ENCODE measurements around the gene STIMATE.

Gene STIMATE

DNA sequence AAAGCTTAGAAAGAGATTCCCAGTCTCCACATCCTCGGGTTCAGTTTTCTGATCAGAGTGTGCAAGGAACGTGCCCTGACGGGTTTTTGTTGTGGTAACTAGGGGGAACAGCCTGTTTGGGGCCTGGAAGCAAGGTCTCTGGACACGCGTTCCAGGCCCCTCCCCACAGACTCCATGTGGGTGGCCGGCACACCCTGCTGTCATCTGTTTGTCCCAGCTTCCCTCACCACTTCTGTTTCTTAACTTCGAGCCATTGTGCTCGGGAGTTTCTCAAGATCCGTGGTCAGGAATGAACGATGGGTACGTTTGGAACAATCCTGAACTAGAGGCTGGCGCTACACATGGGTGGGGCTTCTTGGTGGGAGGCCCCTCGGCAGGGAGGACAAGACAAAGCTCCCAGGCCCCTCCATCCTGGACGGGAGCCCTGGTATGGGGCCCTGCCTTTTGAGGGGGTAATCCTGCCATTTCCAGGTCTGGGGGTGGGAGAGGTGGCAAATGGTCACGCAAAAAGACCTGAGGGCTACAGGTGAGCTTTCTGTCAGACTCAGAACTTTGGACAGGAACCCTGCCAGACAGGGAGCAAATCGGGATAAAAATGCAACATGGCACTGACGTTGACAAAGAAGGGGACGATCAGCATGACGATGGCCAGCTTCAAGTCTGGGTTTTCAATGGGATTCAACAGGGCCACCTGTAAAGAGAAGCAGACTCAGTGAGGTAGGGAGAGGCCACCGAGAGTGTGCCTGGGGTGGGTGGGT, 54.1 kb downstream of the STIMATE start:
- TF ChIP-seq SUZ12 (IDR thresholded peaks at IDR 0.05; ENCODE audit: extremely low read depth, insufficient read depth, insufficient read length) (no peak), ZNF274 (IDR thresholded peaks at IDR 0.05; ENCODE audit: low read depth, low read length) (no peak), YY1 (IDR thresholded peaks at IDR 0.05; ENCODE audit: insufficient read depth, insufficient read length) (no peak)
- no peaks in the 10 kb centered on the region for H3K27me3 ChIP-seq (ENCODE audit: insufficient read depth, insufficient read length)
- peaks cover 6% of the 10 kb centered on the region for H3K4me1 ChIP-seq (ENCODE audit: insufficient read depth, insufficient read length)
- H3K9ac ChIP-seq (ENCODE audit: insufficient read length, low read depth), result no peak overlapping the region
- peaks cover 33% of the 10 kb centered on the region for H3K36me3 ChIP-seq (ENCODE audit: insufficient read depth, insufficient read length, low read length)
- no peaks in the 10 kb centered on the region for H3K9me3 ChIP-seq (ENCODE audit: insufficient read depth, low read length)
- H3K4me3 ChIP-seq (ENCODE audit: insufficient read length, low read depth), result no peak overlapping the region
- DNase-seq (ENCODE audit: low read depth, low spot score), result no peak

DNA sequence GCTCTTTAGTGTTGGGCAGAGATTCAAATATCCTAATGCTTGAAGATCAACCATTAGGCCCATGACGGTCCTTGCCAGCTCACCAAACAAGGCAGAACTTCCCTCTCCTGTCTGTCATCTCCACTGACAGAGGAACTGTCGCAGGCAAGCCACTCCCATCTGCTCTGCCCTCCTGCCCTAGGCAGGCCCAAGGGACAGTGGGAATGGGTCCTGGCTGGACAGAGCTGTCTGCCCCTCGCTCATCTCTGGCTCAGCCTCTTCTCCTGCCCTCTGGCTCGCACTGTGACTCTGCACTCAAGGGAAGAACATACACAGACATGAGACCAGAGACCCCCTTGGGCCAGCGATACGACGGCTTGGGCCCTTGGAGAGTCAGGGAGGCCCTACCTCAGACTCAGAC, 54.9 kb downstream of the STIMATE start:
- Histone ChIP-seq H3K36me3 (ENCODE audit: insufficient read depth, insufficient read length, low read length) (peaks cover 25% of the 10 kb centered on the region), H3K9ac (ENCODE audit: insufficient read length, low read depth) (no peak overlapping the region), H3K4me1 (ENCODE audit: insufficient read depth, insufficient read length) (peaks cover 6% of the 10 kb centered on the region), H3K9me3 (ENCODE audit: insufficient read depth, low read length) (no peaks in the 10 kb centered on the region), H3K27me3 (ENCODE audit: insufficient read depth, insufficient read length) (no peaks in the 10 kb centered on the region), H3K4me3 (ENCODE audit: insufficient read length, low read depth) (no peak overlapping the region)
- TF ChIP-seq SUZ12 (IDR thresholded peaks at IDR 0.05; ENCODE audit: extremely low read depth, insufficient read depth, insufficient read length), result no peak
- TF ChIP-seq ZNF274 (IDR thresholded peaks at IDR 0.05; ENCODE audit: low read depth, low read length), result no peak
- no peak for TF ChIP-seq YY1 (IDR thresholded peaks at IDR 0.05; ENCODE audit: insufficient read depth, insufficient read length)
- DNase-seq (ENCODE audit: low read depth, low spot score), result no peak

DNA sequence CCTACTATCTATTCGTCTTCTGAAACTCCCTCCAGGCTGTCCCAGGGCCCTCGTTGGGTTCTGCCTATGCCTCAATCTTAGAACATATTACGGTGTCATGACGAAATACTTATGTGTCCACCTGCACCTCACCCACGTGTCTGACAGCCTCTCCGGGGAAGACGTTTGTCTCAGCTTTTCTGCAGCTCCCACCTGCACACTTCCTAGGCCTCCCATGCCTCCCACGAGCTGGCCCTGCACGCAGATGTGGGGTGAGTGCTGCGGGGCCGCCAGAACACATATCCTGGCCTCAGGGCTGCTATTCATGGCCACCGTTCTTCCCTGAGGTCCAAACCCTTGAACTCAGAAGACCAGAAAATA, 55.4 kb downstream of the STIMATE start:
- Histone ChIP-seq H3K9ac (ENCODE audit: insufficient read length, low read depth) (no peak overlapping the region), H3K27me3 (ENCODE audit: insufficient read depth, insufficient read length) (no peaks in the 10 kb centered on the region), H3K9me3 (ENCODE audit: insufficient read depth, low read length) (no peaks in the 10 kb centered on the region), H3K36me3 (ENCODE audit: insufficient read depth, insufficient read length, low read length) (peaks cover 20% of the 10 kb centered on the region), H3K4me1 (ENCODE audit: insufficient read depth, insufficient read length) (peaks cover 6% of the 10 kb centered on the region), H3K4me3 (ENCODE audit: insufficient read length, low read depth) (no peak overlapping the region)
- no peak for DNase-seq (ENCODE audit: low read depth, low spot score)
- TF ChIP-seq YY1 (IDR thresholded peaks at IDR 0.05; ENCODE audit: insufficient read depth, insufficient read length) (no peak), SUZ12 (IDR thresholded peaks at IDR 0.05; ENCODE audit: extremely low read depth, insufficient read depth, insufficient read length) (no peak)

DNA sequence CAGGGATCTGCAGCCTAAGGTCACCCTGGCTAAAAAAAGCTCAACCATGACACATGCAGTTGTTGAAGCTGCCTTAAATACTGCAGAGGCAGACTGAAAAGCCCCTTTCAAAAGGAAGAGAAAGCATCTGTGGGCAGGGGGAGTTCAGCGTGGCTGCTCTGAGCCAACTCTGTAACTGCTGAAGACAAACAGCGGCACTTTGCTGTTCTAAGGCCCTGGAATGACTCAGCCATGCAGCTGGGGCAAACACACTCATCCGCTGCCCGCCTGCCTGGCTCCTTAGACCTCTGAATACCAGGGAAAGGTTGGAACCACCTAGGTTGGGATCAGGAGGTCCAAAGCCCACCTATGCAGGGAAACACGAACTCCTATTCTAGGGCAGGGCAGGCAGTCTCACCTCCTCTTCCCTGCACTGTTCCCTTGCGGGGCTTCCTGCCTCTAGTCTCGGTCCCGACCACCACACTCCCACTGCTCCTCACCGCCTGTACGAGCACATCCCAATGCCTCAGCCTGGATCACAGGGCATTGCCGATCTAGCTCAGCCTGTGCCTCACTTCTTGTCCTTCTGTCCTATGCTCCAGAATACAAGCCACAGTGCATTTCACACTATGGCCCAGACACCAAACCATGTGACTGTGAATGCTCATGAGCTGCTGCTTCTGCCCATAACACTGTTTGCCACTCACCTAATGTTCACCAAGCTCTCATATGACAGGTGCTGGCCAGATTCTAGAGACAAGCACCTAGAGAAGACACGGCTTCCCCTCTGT, 56.0 kb downstream of the STIMATE start:
- H3K4me1 ChIP-seq (ENCODE audit: insufficient read depth, insufficient read length), result peaks cover 6% of the 10 kb centered on the region
- no peaks in the 10 kb centered on the region for H3K27me3 ChIP-seq (ENCODE audit: insufficient read depth, insufficient read length)
- H3K36me3 ChIP-seq (ENCODE audit: insufficient read depth, insufficient read length, low read length), result peaks cover 21% of the 10 kb centered on the region
- no peak overlapping the region for H3K9ac ChIP-seq (ENCODE audit: insufficient read length, low read depth)
- H3K9me3 ChIP-seq (ENCODE audit: insufficient read depth, low read length), result no peaks in the 10 kb centered on the region
- no peak overlapping the region for H3K4me3 ChIP-seq (ENCODE audit: insufficient read length, low read depth)
- TF ChIP-seq SUZ12 (IDR thresholded peaks at IDR 0.05; ENCODE audit: extremely low read depth, insufficient read depth, insufficient read length), result no peak
- TF ChIP-seq ZNF274 (IDR thresholded peaks at IDR 0.05; ENCODE audit: low read depth, low read length), result no peak
- no peak for TF ChIP-seq YY1 (IDR thresholded peaks at IDR 0.05; ENCODE audit: insufficient read depth, insufficient read length)
- no peak for DNase-seq (ENCODE audit: low read depth, low spot score)

GRCh38 chr3:52839892-52840545, 57.3 kb downstream of the STIMATE start:
- Histone ChIP-seq H3K9me3 (ENCODE audit: insufficient read depth, low read length) (no peaks in the 10 kb centered on the region), H3K27me3 (ENCODE audit: insufficient read depth, insufficient read length) (no peaks in the 10 kb centered on the region), H3K4me1 (ENCODE audit: insufficient read depth, insufficient read length) (peaks cover 13% of the 10 kb centered on the region), H3K4me3 (ENCODE audit: insufficient read length, low read depth) (no peak overlapping the region), H3K36me3 (ENCODE audit: insufficient read depth, insufficient read length, low read length) (peaks cover 26% of the 10 kb centered on the region), H3K9ac (ENCODE audit: insufficient read length, low read depth) (no peak overlapping the region)
- no peak for DNase-seq (ENCODE audit: low read depth, low spot score)
- TF ChIP-seq ZNF274 (IDR thresholded peaks at IDR 0.05; ENCODE audit: low read depth, low read length) (no peak), YY1 (IDR thresholded peaks at IDR 0.05; ENCODE audit: insufficient read depth, insufficient read length) (no peak), SUZ12 (IDR thresholded peaks at IDR 0.05; ENCODE audit: extremely low read depth, insufficient read depth, insufficient read length) (no peak)

- Histone ChIP-seq H3K9me3 (ENCODE audit: insufficient read depth, low read length) (no peaks in the 10 kb centered on the region), H3K4me1 (ENCODE audit: insufficient read depth, insufficient read length) (peaks cover 19% of the 10 kb centered on the region), H3K36me3 (ENCODE audit: insufficient read depth, insufficient read length, low read length) (peaks cover 26% of the 10 kb centered on the region), H3K9ac (ENCODE audit: insufficient read length, low read depth) (no peak overlapping the region), H3K27me3 (ENCODE audit: insufficient read depth, insufficient read length) (no peaks in the 10 kb centered on the region), H3K4me3 (ENCODE audit: insufficient read length, low read depth) (no peak overlapping the region)
- TF ChIP-seq YY1 (IDR thresholded peaks at IDR 0.05; ENCODE audit: insufficient read depth, insufficient read length), result no peak
- no peak for TF ChIP-seq SUZ12 (IDR thresholded peaks at IDR 0.05; ENCODE audit: extremely low read depth, insufficient read depth, insufficient read length)
- TF ChIP-seq ZNF274 (IDR thresholded peaks at IDR 0.05; ENCODE audit: low read depth, low read length), result no peak
- no peak for DNase-seq (ENCODE audit: low read depth, low spot score)
Observed at GRCh38 chr3:52839268-52839575, 58.1 kb downstream of the STIMATE start.

All from NT2/D1 (cell line).